ENCODE data around the gene DNASE1.

DNA sequence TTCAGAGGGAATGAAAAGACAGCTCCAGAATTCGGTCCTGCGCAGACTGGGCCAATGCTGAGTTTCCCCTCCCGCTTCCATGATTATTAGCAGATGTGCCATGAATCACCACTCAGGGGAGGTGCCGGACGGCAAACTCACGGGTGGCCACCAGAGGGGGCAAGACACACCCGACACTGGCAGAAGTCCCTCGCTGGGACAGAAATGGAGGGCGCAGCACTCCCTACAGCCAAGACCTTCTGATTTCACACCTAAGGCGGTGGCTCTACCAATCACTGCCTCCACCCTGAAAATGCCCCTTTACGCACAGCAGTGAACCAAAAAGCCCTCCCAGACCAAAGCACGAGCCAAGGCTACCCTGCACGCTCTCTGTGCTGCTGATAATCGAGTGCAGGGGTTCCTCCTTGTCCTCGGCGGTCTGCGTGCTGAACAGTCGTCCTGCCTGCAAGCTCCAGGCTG is 36.0 kb downstream of the DNASE1 start:
- TF ChIP-seq, protein P1, sequence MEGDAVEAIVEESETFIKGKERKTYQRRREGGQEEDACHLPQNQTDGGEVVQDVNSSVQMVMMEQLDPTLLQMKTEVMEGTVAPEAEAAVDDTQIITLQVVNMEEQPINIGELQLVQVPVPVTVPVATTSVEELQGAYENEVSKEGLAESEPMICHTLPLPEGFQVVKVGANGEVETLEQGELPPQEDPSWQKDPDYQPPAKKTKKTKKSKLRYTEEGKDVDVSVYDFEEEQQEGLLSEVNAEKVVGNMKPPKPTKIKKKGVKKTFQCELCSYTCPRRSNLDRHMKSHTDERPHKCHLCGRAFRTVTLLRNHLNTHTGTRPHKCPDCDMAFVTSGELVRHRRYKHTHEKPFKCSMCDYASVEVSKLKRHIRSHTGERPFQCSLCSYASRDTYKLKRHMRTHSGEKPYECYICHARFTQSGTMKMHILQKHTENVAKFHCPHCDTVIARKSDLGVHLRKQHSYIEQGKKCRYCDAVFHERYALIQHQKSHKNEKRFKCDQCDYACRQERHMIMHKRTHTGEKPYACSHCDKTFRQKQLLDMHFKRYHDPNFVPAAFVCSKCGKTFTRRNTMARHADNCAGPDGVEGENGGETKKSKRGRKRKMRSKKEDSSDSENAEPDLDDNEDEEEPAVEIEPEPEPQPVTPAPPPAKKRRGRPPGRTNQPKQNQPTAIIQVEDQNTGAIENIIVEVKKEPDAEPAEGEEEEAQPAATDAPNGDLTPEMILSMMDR (IDR thresholded peaks at IDR 0.05): peak; percentile 89
- TF ChIP-seq POLR2A (IDR thresholded peaks at IDR 0.05; ENCODE audit: low read length) (no peak), MYC (IDR thresholded peaks at IDR 0.05; ENCODE audit: borderline replicate concordance, low read length) (no peak)
- TF ChIP-seq, protein P2, sequence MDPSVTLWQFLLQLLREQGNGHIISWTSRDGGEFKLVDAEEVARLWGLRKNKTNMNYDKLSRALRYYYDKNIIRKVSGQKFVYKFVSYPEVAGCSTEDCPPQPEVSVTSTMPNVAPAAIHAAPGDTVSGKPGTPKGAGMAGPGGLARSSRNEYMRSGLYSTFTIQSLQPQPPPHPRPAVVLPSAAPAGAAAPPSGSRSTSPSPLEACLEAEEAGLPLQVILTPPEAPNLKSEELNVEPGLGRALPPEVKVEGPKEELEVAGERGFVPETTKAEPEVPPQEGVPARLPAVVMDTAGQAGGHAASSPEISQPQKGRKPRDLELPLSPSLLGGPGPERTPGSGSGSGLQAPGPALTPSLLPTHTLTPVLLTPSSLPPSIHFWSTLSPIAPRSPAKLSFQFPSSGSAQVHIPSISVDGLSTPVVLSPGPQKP (IDR thresholded peaks at IDR 0.05; ENCODE audit: low read depth, low read length): no peak
